B cell (primary cell): ENCODE results near the gene HERPUD1.

ENCODE experiments used
- CTCF ChIP-seq: fragments of 200-600 bp; IDR thresholded peaks from one replicate; pipeline ENCODE4 v1.8.0; 2022; ENCODE audit warnings: antibody characterized with exemption, mild to moderate bottlenecking
- EZH2 ChIP-seq: IDR thresholded peaks from 2 replicates; pipeline ENCODE4 v1.6.1; 2012; ENCODE audit warnings: borderline replicate concordance, low read depth, mild to moderate bottlenecking, moderate library complexity, low read length; ENCODE audit not compliant: insufficient read depth, poor library complexity, severe bottlenecking

- no peak for TF ChIP-seq CTCF
- TF ChIP-seq EZH2, result no peak
These were observed 10.4 kb upstream of the HERPUD1 start for GRCh38 chr16:56921571-56921970.
